AG10803 (cell line): Measurements from ENCODE around the gene ZNF714.
"Not testable (repeated sequence)": the region's sequence is repeated elsewhere in the genome, so short reads cannot be mapped to it uniquely, and the experiment has no call there.

Source experiments
- DNase-seq: peaks from one replicate; pipeline ENCODE4 v3.0.0; 2010; ENCODE audit warnings: low read depth
- H3K4me3 ChIP-seq: 2 replicates; pipeline ENCODE4 v1.5.1; 2011; ENCODE audit warnings: mild to moderate bottlenecking, low read length, control low read depth
- CTCF ChIP-seq: conservative IDR thresholded peaks from 2 replicates; pipeline ENCODE4 v1.5.1; 2011; ENCODE audit warnings: mild to moderate bottlenecking, low read length, control low read depth, inconsistent platforms

The ZNF714 gene

GRCh38 chr19:21130097-21130775, 48.2 kb downstream of the ZNF714 start:
- TF ChIP-seq CTCF: no peak
- no peak for DNase-seq
- H3K4me3 ChIP-seq: no peak overlapping the region

- DNase-seq: no peak
- no peak for TF ChIP-seq CTCF
- no peak overlapping the region for H3K4me3 ChIP-seq
Observed at GRCh38 chr19:21133633-21134032, 51.6 kb downstream of the ZNF714 start.

- H3K4me3 ChIP-seq: no peak overlapping the region
- TF ChIP-seq CTCF: no peak
- DNase-seq: no peak
Observed at GRCh38 chr19:21134934-21135366, 52.9 kb downstream of the ZNF714 start.

GRCh38 chr19:21135433-21135832, 53.4 kb downstream of the ZNF714 start:
- DNase-seq: no peak
- no peak overlapping the region for H3K4me3 ChIP-seq
- no peak for TF ChIP-seq CTCF

- H3K4me3 ChIP-seq: no peak overlapping the region
- TF ChIP-seq CTCF: no peak
Observed at GRCh38 chr19:21138130-21138529, 56.1 kb downstream of the ZNF714 start.

GRCh38 chr19:21141006-21141405, 59.0 kb downstream of the ZNF714 start:
- DNase-seq: not testable (repeated sequence)

More at GRCh38 chr19:21138130-21138529, 56.1 kb downstream of the ZNF714 start:
- DNase-seq: no peak

GRCh38 chr19:21141787-21142464, 59.9 kb downstream of the ZNF714 start, which contains the start of gene ZNF431:
Gene ZNF431, plus strand, starts transcription at chr19:21142040. Its CDS starts 144 bp downstream, at chr19:21142184.
- H3K4me3 ChIP-seq: peak within 1 kb of the TSS; percentile 72
- DNase-seq: peak; percentile 92

More at GRCh38 chr19:21141006-21141405, 59.0 kb downstream of the ZNF714 start:
- not testable (repeated sequence) for H3K4me3 ChIP-seq

More at GRCh38 chr19:21141787-21142464, 59.9 kb downstream of the ZNF714 start, which contains the start of gene ZNF431:
- TF ChIP-seq CTCF: no peak
